Endothelial cell of umbilical vein (primary cell): Measurements from ENCODE around the gene LGALS12. TPM values are rescaled to one million over a fixed set of nuclear protein-coding genes. Genes with fewer than 3 reads are reported as not detected.

Experiments
- BruUV-seq: library from RNA; stranded (reverse); fragments of 400-500 nt; replicated peaks from 2 replicates; lab custom pipeline; 2021; lab: Mats Ljungman, UMichigan
- CTCF ChIA-PET: fragments of 300-600, 350-600 bp; sonication (Branson Sonifier 250); formaldehyde crosslinking; loops from one replicate; lab custom pipeline; 2021; ENCODE audit warnings: antibody characterized with exemption, inconsistent platforms; lab: Charles Lee
- POLR2A ChIA-PET: fragments of 300-600, 350-600 bp; sonication (Branson Sonifier 250); formaldehyde crosslinking; loops from one replicate; lab custom pipeline; 2021; ENCODE audit warnings: antibody characterized with exemption, inconsistent platforms; lab: Charles Lee
- DNase-seq: peaks from one replicate; pipeline ENCODE4 v3.0.0-alpha.2; 2011; ENCODE audit warnings: low read depth, low spot score
- FAIRE-seq: peaks from 2 replicates; lab custom pipeline; 2011; peaks lifted over from hg19 to GRCh38; lab: Jason Lieb, UNC
- H2AFZ ChIP-seq: 2 replicates; pipeline ENCODE4 v1.6.0; 2012; ENCODE audit warnings: low read depth, low read length, control low read depth, inconsistent platforms
- H3K27ac ChIP-seq: 2 replicates; pipeline ENCODE4 v1.5.1; 2011; ENCODE audit warnings: low read depth, mild to moderate bottlenecking, control low read depth, low read length, moderate library complexity; ENCODE audit not compliant: insufficient read depth
- H3K27me3 ChIP-seq, 2 experiments: 2 replicates each; pipeline versions ENCODE4 v1.6.0 to v1.6.1; 2011; ENCODE audit warnings: low read length in 2 of 2, mixed read lengths in 1 of 2; ENCODE audit not compliant: control insufficient read depth in 2 of 2, insufficient read depth in 2 of 2
- H3K36me3 ChIP-seq, 2 experiments: 2 replicates in 1 of 2; 3 replicates in 1 of 2; pipeline ENCODE4 v1.5.1; 2011; ENCODE audit warnings: low read length in 2 of 2, mild to moderate bottlenecking in 1 of 2, moderate library complexity in 1 of 2; ENCODE audit not compliant: control insufficient read depth in 2 of 2, insufficient read depth in 2 of 2; ENCODE audit errors: extremely low read depth in 1 of 2
- H3K4me1 ChIP-seq: 3 replicates; pipeline ENCODE4 v1.5.1; 2011; ENCODE audit warnings: mild to moderate bottlenecking, low read length; ENCODE audit not compliant: control insufficient read depth, insufficient read depth; ENCODE audit errors: extremely low read depth
- H3K4me2 ChIP-seq: 2 replicates; pipeline ENCODE4 v1.6.1; 2011; ENCODE audit warnings: low read length, control low read depth, mixed read lengths; ENCODE audit not compliant: insufficient read depth
- H3K4me3 ChIP-seq, 3 experiments: fragments of 200-600 bp in 1 of 3; sonication (generic), shearing (Covaris generic) in 1 of 3; replicated peaks in 1 of 3; 2 replicates each; pipeline ENCODE4 v1.5.1; 2011 to 2016; ENCODE audit warnings: control low read depth in 3 of 3, low read length in 3 of 3, mild to moderate bottlenecking in 2 of 3, inconsistent platforms in 1 of 3, low read depth in 1 of 3, moderate library complexity in 1 of 3; ENCODE audit not compliant: insufficient read depth in 1 of 3
- H3K79me2 ChIP-seq: 2 replicates; pipeline ENCODE4 v1.6.0; 2012; ENCODE audit warnings: low read length, inconsistent platforms; ENCODE audit not compliant: control insufficient read depth, insufficient read depth
- H3K9ac ChIP-seq: replicated peaks from 2 replicates; pipeline ENCODE3; 2011; ENCODE audit warnings: low read length, control low read depth; ENCODE audit not compliant: insufficient read depth; ENCODE audit errors: extremely low read depth
- H3K9me1 ChIP-seq: replicated peaks from 3 replicates; pipeline ENCODE4 v1.6.0; 2011; ENCODE audit warnings: mild to moderate bottlenecking, low read length; ENCODE audit not compliant: control insufficient read depth, insufficient read depth; ENCODE audit errors: extremely low read depth
- H3K9me3 ChIP-seq: replicated peaks from 2 replicates; pipeline ENCODE4 v1.5.1; 2012; ENCODE audit warnings: low read length, inconsistent platforms; ENCODE audit not compliant: control insufficient read depth, insufficient read depth
- H4K20me1 ChIP-seq: replicated peaks from 2 replicates; pipeline ENCODE3; 2011; ENCODE audit warnings: mild to moderate bottlenecking, low read length; ENCODE audit not compliant: control insufficient read depth, insufficient read depth; ENCODE audit errors: extremely low read depth
- EZH2 ChIP-seq: IDR thresholded peaks from 2 replicates; pipeline ENCODE4 v1.6.1; 2012; ENCODE audit warnings: borderline replicate concordance, low read depth, mild to moderate bottlenecking, moderate library complexity, low read length, inconsistent platforms; ENCODE audit not compliant: severe bottlenecking
- FOS ChIP-seq: IDR thresholded peaks from 2 replicates; pipeline ENCODE4 v1.6.1; 2011; ENCODE audit warnings: mild to moderate bottlenecking, low read length, moderate library complexity, borderline replicate concordance; ENCODE audit not compliant: insufficient read depth
- GATA2 ChIP-seq: IDR thresholded peaks from 2 replicates; pipeline ENCODE4 v1.7.0; 2011; ENCODE audit warnings: low read depth, mild to moderate bottlenecking, moderate library complexity, mixed read lengths, low read length; ENCODE audit not compliant: insufficient read length, insufficient read depth
- JUN ChIP-seq: IDR thresholded peaks from 2 replicates; pipeline ENCODE4 v1.6.1; 2011; ENCODE audit warnings: borderline replicate concordance, low read depth; ENCODE audit not compliant: insufficient read length, insufficient read depth
- MAX ChIP-seq: IDR thresholded peaks from 2 replicates; pipeline ENCODE4 v1.6.1; 2011; ENCODE audit not compliant: insufficient read depth, insufficient read length
- MYC ChIP-seq: IDR thresholded peaks from one replicate; pipeline ENCODE4 v1.6.1; 2011; ENCODE audit warnings: mild to moderate bottlenecking, low read depth, low read length
- POLR2A ChIP-seq: IDR thresholded peaks from 2 replicates; pipeline ENCODE4 v1.6.1; 2012; ENCODE audit warnings: low read depth, mild to moderate bottlenecking, control low read depth, low read length
- POLR2AphosphoS5 ChIP-seq: IDR thresholded peaks from 2 replicates; pipeline ENCODE4 v1.6.1; 2012; ENCODE audit warnings: low read depth, mild to moderate bottlenecking, control low read depth, low read length, moderate library complexity; ENCODE audit not compliant: insufficient read depth
- dilution Hi-C: fragments of 300-500 bp; cut with MboI; formaldehyde crosslinking; loops from one replicate; pipeline ENCODE4 v1.15.0; 2019; ENCODE audit warnings: low sequenced_read_pairs; ENCODE audit not compliant: extremely low pct_ligation_motif_present
- intact Hi-C: fragments of 100-400 bp; cut with micrococcal nuclease; formaldehyde crosslinking; loops from one replicate; pipeline ENCODE4 v1.10.0; 2022
- polyA plus RNA-seq, 4 experiments: library from polyadenylated mRNA; depleted of rRNA in 3 of 4; stranded (reverse) in 3 of 4; unstranded in 1 of 4; fragments of >200 nt; gene quantifications; 2 replicates each; pipeline versions ENCODE4 v1.2.1 to v1.2.3, GENCODE V29; 2011 to 2012; ENCODE audit warnings: missing spikeins in 1 of 4
- total RNA-seq: library from RNA; stranded (reverse); gene quantifications from 2 replicates; pipeline ENCODE4 v1.2.3, GENCODE V29; 2021
- TF ChIP-seq, protein P1 (sequence below), 2 donors: IDR thresholded peaks; 1 replicate in 1 of 2; 2 replicates in 1 of 2; pipeline ENCODE4 v1.5.1; 2011; ENCODE audit warnings: low read length in 2 of 2, mild to moderate bottlenecking in 2 of 2, moderate library complexity in 2 of 2, control low read depth in 1 of 2, inconsistent platforms in 1 of 2, low read depth in 1 of 2; ENCODE audit not compliant: insufficient read depth in 1 of 2; ENCODE audit errors: extremely low read depth in 1 of 2

LGALS12 gene
- total and polyA plus RNA-seq, 2 donors (not counting 3 experiments of a cell fraction or from before 2014, with no cell fraction given), result not detected

GRCh38 chr11:63489879-63490278 lies 16.0 kb upstream of the LGALS12 start:
- Histone ChIP-seq H3K9me1 (no peaks in the 10 kb centered on the region), H3K27ac (no peak overlapping the region), H3K4me2 (no peak overlapping the region), H3K4me3 (no peak overlapping the region), H3K9ac (no peak overlapping the region), H3K4me1 (peaks cover 3% of the 10 kb centered on the region), H4K20me1 (no peaks in the 10 kb centered on the region), H3K79me2 (no peaks in the 10 kb centered on the region), H3K9me3 (no peaks in the 10 kb centered on the region), H3K36me3 (no peaks in the 10 kb centered on the region), H3K27me3 (peaks cover 39 to 58% of the 10 kb centered on the region in 2 experiments), H2AFZ (no peak overlapping the region)
- dilution Hi-C loops (no loop called here), intact Hi-C loops (no loop called here)
- BruUV-seq, result no TSS peak
- POLR2A ChIA-PET, result no interaction called here
- CTCF ChIA-PET, result interaction anchor here (0.7 to 4.1 kb wide), 3 partner anchors 10 to 146 kb away, joined by 3 to 18 read pairs (median 5); partner anchors contain the start of gene LGALS12
- TF ChIP-seq MYC (no peak), GATA2 (no peak), EZH2 (no peak), JUN (no peak), POLR2AphosphoS5 (no peak), MAX (no peak), FOS (no peak), POLR2A (no peak)
- TF ChIP-seq, protein P1, sequence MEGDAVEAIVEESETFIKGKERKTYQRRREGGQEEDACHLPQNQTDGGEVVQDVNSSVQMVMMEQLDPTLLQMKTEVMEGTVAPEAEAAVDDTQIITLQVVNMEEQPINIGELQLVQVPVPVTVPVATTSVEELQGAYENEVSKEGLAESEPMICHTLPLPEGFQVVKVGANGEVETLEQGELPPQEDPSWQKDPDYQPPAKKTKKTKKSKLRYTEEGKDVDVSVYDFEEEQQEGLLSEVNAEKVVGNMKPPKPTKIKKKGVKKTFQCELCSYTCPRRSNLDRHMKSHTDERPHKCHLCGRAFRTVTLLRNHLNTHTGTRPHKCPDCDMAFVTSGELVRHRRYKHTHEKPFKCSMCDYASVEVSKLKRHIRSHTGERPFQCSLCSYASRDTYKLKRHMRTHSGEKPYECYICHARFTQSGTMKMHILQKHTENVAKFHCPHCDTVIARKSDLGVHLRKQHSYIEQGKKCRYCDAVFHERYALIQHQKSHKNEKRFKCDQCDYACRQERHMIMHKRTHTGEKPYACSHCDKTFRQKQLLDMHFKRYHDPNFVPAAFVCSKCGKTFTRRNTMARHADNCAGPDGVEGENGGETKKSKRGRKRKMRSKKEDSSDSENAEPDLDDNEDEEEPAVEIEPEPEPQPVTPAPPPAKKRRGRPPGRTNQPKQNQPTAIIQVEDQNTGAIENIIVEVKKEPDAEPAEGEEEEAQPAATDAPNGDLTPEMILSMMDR (IDR thresholded peaks at IDR 0.05; ENCODE audit: extremely low read depth in 1 of 2, insufficient read depth in 1 of 2, low read depth in 1 of 2, low read length in 2 of 2), result no peak
- FAIRE-seq (peak; percentile 62), DNase-seq (no peak)
